Measurements from ENCODE around the gene SPDYE16.
"Not testable (repeated sequence)": the region's sequence is repeated elsewhere in the genome, so short reads cannot be mapped to it uniquely, and the experiment has no call there.

- TF ChIP-seq CTCF, EP300, POLR2A (IDR thresholded peaks at IDR 0.05): not testable (repeated sequence)
Measured at GRCh38 chr7:76502224-76502623, 40.9 kb downstream of the SPDYE16 start.
